Ishikawa (cell line): ENCODE data around the gene IQCF5.

ENCODE experiments used
- CEBPB ChIP-seq: IDR thresholded peaks from 2 replicates; pipeline ENCODE4 v1.6.1; 2012
- CREB1 ChIP-seq: IDR thresholded peaks from 2 replicates; pipeline ENCODE4 v1.6.1; 2012; ENCODE audit warnings: low read depth
- EGR1 ChIP-seq: IDR thresholded peaks from 2 replicates; pipeline ENCODE4 v1.6.1; 2012
- EP300 ChIP-seq: IDR thresholded peaks from 2 replicates; pipeline ENCODE4 v1.6.1; 2012; ENCODE audit warnings: borderline replicate concordance
- FOXM1 ChIP-seq: IDR thresholded peaks from 2 replicates; pipeline ENCODE4 v1.6.1; 2012; ENCODE audit warnings: low read depth, borderline replicate concordance
- MAX ChIP-seq: IDR thresholded peaks from 2 replicates; pipeline ENCODE4 v1.6.1; 2012
- NFIC ChIP-seq: IDR thresholded peaks from 2 replicates; pipeline ENCODE4 v1.6.1; 2012
- RAD21 ChIP-seq: IDR thresholded peaks from 2 replicates; pipeline ENCODE4 v1.6.1; 2012; ENCODE audit warnings: low read depth
- REST ChIP-seq: IDR thresholded peaks from 2 replicates; pipeline ENCODE4 v1.6.1; 2012; ENCODE audit warnings: low read depth, mild to moderate bottlenecking
- TAF1 ChIP-seq: IDR thresholded peaks from 2 replicates; pipeline ENCODE4 v1.6.1; 2012; ENCODE audit warnings: low read depth, mild to moderate bottlenecking
- TCF12 ChIP-seq: IDR thresholded peaks from 2 replicates; pipeline ENCODE4 v1.6.1; 2012; ENCODE audit warnings: low read depth
- TEAD4 ChIP-seq: IDR thresholded peaks from 2 replicates; pipeline ENCODE4 v1.6.1; 2012
- USF1 ChIP-seq: IDR thresholded peaks from 2 replicates; pipeline ENCODE4 v1.6.1; 2012
- YY1 ChIP-seq: IDR thresholded peaks from 2 replicates; pipeline ENCODE4 v1.6.1; 2012; ENCODE audit warnings: low read depth
- ZBTB7A ChIP-seq: IDR thresholded peaks from 2 replicates; pipeline ENCODE4 v1.6.1; 2012; ENCODE audit warnings: low read depth

The IQCF5 gene

GRCh38 chr3:51845129-51845528 lies 30.3 kb downstream of the IQCF5 start:
- TF ChIP-seq CREB1 (no peak), EP300 (no peak), FOXM1 (no peak), TAF1 (no peak), ZBTB7A (no peak), MAX (no peak), TEAD4 (no peak), NFIC (no peak), EGR1 (no peak), CEBPB (no peak), RAD21 (no peak), USF1 (no peak), REST (no peak), YY1 (no peak), TCF12 (no peak)

GRCh38 chr3:51836606-51837005 lies 38.8 kb downstream of the IQCF5 start:
- TF ChIP-seq NFIC (no peak), CREB1 (no peak), MAX (no peak), CEBPB (no peak), FOXM1 (no peak), ZBTB7A (no peak), TCF12 (no peak), EP300 (no peak), USF1 (no peak), RAD21 (no peak), REST (no peak), TAF1 (no peak), TEAD4 (no peak), EGR1 (no peak)

GRCh38 chr3:51830836-51831385 lies 44.5 kb downstream of the IQCF5 start:
- no peak for TF ChIP-seq NFIC
- TF ChIP-seq TAF1 = no peak
- TF ChIP-seq USF1 = no peak
- TF ChIP-seq MAX = no peak
- no peak for TF ChIP-seq TEAD4
- no peak for TF ChIP-seq RAD21
- no peak for TF ChIP-seq CEBPB
- no peak for TF ChIP-seq EP300
- no peak for TF ChIP-seq TCF12
- TF ChIP-seq CREB1 = no peak
- TF ChIP-seq FOXM1 = no peak
- TF ChIP-seq ZBTB7A = no peak

GRCh38 chr3:51830345-51830744 lies 45.1 kb downstream of the IQCF5 start:
- TF ChIP-seq REST (no peak), EGR1 (no peak), RAD21 (no peak), TEAD4 (no peak), EP300 (no peak)
